ENCODE measurements around the gene PRR15L. TPM values are rescaled to one million over a fixed set of nuclear protein-coding genes. Genes with fewer than 3 reads are reported as not detected.

PRR15L gene
- total and polyA plus RNA-seq, 2 of the 8 experiments (the other 6 are each of a cell fraction or from before 2014, with no cell fraction given): 0.26 to 1.1 TPM

GRCh38 chr17:47949197-47949759 is 8.4 kb downstream of the PRR15L start (continued):
- TF ChIP-seq EP300 (IDR thresholded peaks at IDR 0.05; ENCODE audit: borderline replicate concordance in 1 of 2, low read depth in 2 of 2, low read length in 2 of 2): 0 out of 3 replicates have a peak, but pooled peaks of 1 of the 2 experiments have one; percentile 13
- TF ChIP-seq TCF12 (IDR thresholded peaks at IDR 0.05; ENCODE audit: low read depth, low read length): 0 out of 2 replicates have a peak, but pooled peaks have one; percentile 4
- peak; percentile 90 to 98 (median 96) for TF ChIP-seq CTCF (IDR thresholded peaks at IDR 0.05; ENCODE audit: control extremely low read depth in 1 of 3, insufficient read depth in 1 of 3, low read depth in 1 of 3, low read length in 3 of 3)
- TF ChIP-seq KDM5A (IDR thresholded peaks at IDR 0.05; ENCODE audit: low read length): no peak
- TF ChIP-seq TAF1 (IDR thresholded peaks at IDR 0.05; ENCODE audit: low read depth, low read length): no peak

Measured in H1 (cell line).